NCI-H146 (cell line): ENCODE data around the gene RNASEH1.
"Not testable (repeated sequence)": the region's sequence is repeated elsewhere in the genome, so short reads cannot be mapped to it uniquely, and the experiment has no call there.

Source experiments
- DNase-seq: peaks from one replicate; lab custom pipeline; 2025; lab: John Stamatoyannopoulos, UW

The RNASEH1 gene

DNA sequence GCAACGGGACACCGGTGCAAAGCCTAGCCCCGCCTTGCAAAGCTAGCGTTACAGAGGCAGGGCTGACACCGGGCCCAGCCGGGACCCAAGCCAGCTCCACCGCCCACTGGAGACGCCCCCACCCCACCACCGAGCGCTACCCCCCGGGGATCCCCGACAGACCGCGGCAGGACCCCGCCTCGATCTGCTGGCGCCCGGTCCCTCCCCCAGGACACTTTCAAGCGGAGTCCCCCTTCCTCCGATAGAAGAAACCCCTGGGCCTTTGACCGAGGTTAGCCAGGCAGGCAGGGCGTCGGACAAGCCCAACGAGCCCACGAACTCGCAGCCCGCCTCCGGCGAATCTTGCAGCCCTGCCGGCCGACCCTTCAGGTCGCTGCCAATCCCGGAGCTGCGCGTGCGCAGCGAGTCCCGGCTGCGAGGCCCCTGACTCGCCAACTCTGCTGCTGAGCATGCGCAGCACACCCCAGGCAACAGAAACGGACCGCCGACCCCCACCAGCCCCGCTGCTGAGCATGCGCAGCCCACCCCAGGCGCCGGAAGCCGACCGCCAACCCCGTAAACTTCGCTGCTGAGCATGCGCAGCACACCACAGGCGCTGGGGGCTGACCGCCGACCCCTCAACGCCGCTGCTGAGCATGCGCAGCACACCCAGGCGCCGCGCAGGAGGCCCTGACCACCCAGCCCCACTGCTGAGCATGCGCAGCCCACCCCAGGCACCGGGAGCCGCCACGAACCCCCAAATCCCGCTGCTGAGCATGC lies 39.5 kb downstream of the RNASEH1 start:
- DNase-seq, result peak; percentile 98

- no peak for DNase-seq
Observed at GRCh38 chr2:3517948-3518495, 40.1 kb downstream of the RNASEH1 start.

DNA sequence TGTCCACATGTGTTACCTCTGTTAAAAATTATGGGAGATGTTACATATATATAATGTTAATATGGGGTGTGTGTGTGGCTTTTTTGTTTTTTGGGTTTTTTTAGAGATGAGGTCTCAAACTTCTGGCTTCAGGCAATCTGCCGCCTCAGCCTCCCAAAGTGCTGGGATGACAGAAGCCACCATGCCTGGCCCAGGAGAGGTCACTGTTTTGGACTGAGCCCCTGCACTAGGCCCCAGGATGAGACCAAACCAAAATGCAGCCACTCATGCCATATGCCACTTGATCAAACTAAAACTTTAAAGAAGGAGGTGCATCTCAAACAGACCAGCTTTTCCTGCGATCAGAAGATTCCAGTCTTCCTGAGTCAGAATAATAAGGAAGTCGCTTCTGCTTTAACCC lies 41.3 kb downstream of the RNASEH1 start:
- DNase-seq, result no peak

DNA sequence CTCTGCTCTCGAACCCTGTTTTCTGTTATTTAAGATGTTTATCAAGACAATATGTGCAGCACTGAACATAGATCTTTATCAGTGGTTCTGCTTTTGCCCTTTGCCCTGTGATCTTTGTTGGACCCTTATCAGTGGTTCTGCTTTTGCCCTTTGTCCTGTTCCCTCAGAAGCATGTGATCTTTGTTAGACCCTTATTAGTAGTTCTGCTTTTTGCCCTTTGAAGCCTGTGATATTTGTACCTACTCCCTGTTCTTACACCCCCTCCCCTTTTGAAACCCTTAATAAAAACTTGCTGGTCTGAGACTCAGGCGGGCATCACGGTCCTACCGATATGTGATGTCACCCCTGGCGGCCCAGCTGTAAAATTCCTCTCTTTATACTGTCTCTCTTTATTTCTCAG lies 42.7 kb downstream of the RNASEH1 start:
- DNase-seq, result not testable (repeated sequence)

GRCh38 chr2:3513026-3513810 lies 44.9 kb downstream of the RNASEH1 start:
- no peak for DNase-seq

- no peak for DNase-seq
Observed at GRCh38 chr2:3512086-3512485, 46.0 kb downstream of the RNASEH1 start.

DNA sequence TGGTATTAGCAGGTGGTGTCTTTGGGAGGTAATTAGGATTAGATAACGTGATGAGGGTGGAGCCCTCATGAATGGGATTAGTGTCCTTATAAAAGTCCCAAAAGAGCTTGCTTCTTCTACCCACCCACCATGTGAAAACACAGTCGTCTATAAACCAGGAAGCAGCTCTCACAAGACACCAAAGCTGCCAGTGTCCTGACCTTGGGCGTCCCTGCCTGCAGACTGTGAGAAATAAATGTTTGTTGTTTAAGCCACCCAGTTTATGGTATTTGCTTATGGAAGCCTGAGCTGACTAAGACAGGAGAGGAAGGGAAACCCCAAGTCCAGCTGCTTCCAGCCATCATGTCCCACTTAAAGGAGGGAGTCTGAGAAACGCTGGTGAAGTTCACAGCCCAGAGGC lies 52.4 kb downstream of the RNASEH1 start:
- no peak for DNase-seq

DNA sequence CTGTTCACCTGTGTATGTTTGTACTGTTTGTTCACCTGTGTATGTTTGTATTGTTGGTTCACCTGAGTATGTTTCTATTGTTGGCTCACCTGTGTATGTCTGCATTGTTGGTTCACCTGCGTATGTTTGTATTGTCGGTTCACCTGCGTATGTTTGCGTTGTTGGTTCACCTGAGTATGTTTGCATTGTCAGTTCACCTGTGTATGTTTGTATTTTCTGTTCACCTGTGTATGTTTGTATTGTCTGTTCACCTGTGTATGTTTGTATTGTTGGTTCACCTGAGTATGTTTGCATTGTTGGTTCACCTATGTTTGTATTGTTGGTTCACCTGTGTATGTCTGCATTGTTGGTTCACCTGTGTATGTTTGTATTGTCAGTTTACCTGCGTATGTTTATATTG lies 53.4 kb downstream of the RNASEH1 start:
- peak; percentile 73 for DNase-seq

- DNase-seq, result no peak
Observed at GRCh38 chr2:3503483-3503882, 54.6 kb downstream of the RNASEH1 start.

DNA sequence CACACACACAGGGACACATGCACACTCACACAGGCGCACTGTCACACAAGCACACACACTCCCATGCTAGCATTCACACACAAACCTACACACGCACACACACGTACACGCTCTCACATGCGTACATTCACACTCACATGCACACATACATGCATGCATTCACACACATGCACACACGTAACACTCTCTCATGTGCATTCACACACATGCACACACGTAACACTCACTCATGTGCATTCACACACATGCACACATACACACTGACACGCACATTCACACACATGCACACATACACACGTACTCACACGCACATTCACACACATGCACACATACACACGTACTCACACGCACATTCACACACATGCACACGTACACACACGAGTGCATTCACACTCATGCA lies 55.1 kb downstream of the RNASEH1 start:
- DNase-seq, result no peak

DNA sequence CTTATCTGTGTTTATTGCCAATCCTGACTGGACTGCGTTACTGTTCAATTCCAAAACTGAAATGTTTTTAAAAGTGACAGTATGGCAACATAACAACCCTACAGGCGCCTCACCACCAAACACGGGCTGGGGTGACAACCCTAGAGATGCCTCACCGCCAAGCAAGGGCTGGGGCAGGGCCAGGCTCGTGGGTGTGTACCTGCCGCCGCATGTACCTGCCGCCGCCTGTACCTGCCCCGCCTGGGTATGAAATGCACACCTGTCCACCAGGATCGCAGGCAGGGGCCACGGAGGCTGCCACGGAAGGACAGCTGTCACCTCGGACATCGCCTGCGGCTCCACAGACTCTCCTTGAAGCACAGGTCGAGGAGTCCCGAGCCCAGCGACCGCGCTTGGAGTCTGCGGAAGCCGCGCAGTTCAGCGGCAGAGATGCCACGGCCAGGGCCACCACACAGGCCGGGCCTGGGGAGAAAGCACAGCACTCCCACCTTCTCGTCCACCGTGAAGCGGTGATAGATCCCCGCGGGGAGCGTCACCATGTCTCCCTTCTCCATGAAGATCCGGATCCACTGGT lies 57.7 kb downstream of the RNASEH1 start:
- no peak for DNase-seq

- DNase-seq, result no peak
Observed at GRCh38 chr2:3498783-3499394, 59.2 kb downstream of the RNASEH1 start.

GRCh38 chr2:3496708-3497080 lies 61.4 kb downstream of the RNASEH1 start:
- DNase-seq, result not testable (repeated sequence)
